Neural cell (in vitro differentiated cells): ENCODE data around the gene NEXN. TPM values are rescaled to one million over a fixed set of nuclear protein-coding genes. Genes with fewer than 3 reads are reported as not detected.

Experiments
- H2AFZ ChIP-seq: fragments of 200-600, 300-800 bp; sonication (generic), shearing (Covaris generic); 2 replicates; pipeline ENCODE4 v1.6.0; 2014; ENCODE audit warnings: low read depth, mild to moderate bottlenecking, antibody characterized with exemption, low read length, moderate library complexity
- H3F3A ChIP-seq: fragments of 200-600 bp; shearing (Covaris generic); 2 replicates; pipeline ENCODE4 v1.6.1; 2016; ENCODE audit warnings: mild to moderate bottlenecking, moderate library complexity, mixed read lengths, antibody characterized with exemption, low read length; ENCODE audit not compliant: insufficient read depth, poor library complexity, severe bottlenecking
- H3K27ac ChIP-seq: fragments of 200-600, 300-800 bp; sonication (generic), shearing (Covaris generic); 2 replicates; pipeline ENCODE4 v1.5.1; 2014; ENCODE audit warnings: mild to moderate bottlenecking, low read length, moderate library complexity
- H3K27me3 ChIP-seq: fragments of 300-800, 200-600 bp; sonication (generic), shearing (Covaris generic); 2 replicates; pipeline ENCODE4 v1.6.0; 2014; ENCODE audit warnings: mild to moderate bottlenecking, low read depth, low read length, moderate library complexity; ENCODE audit not compliant: insufficient read depth
- H3K36me3 ChIP-seq: fragments of 300-800, 200-600 bp; sonication (generic), shearing (Covaris generic); 2 replicates; pipeline ENCODE4 v1.5.1; 2014; ENCODE audit warnings: mild to moderate bottlenecking, antibody characterized with exemption, low read length, moderate library complexity; ENCODE audit not compliant: insufficient read depth
- H3K4me2 ChIP-seq: fragments of 300-800, 200-600 bp; sonication (generic), shearing (Covaris generic); 2 replicates; pipeline ENCODE4 v1.6.0; 2014; ENCODE audit warnings: mild to moderate bottlenecking, low read length
- H3K4me3 ChIP-seq: fragments of 300-800, 200-600 bp; sonication (generic), shearing (Covaris generic); 2 replicates; pipeline ENCODE4 v1.5.1; 2014; ENCODE audit warnings: mild to moderate bottlenecking, low read length, moderate library complexity
- H3K79me2 ChIP-seq: fragments of 200-600 bp; shearing (Covaris generic); replicated peaks from 2 replicates; pipeline ENCODE4 v1.6.0; 2014; ENCODE audit warnings: mild to moderate bottlenecking, low read length, moderate library complexity; ENCODE audit not compliant: insufficient read depth
- H3K9ac ChIP-seq: fragments of 300-800, 200-600 bp; sonication (generic), shearing (Covaris generic); 2 replicates; pipeline ENCODE4 v1.6.1; 2016; ENCODE audit warnings: mild to moderate bottlenecking, low read length, mixed read lengths
- H3K9me2 ChIP-seq: fragments of 200-600 bp; shearing (Covaris generic); 2 replicates; pipeline ENCODE4 v1.6.1; 2016; ENCODE audit warnings: mild to moderate bottlenecking, low read length, mixed read lengths; ENCODE audit not compliant: insufficient read depth
- H3K9me3 ChIP-seq: fragments of 200-600, 300-800 bp; sonication (generic), shearing (Covaris generic); 2 replicates; pipeline ENCODE4 v1.6.1; 2016; ENCODE audit warnings: mild to moderate bottlenecking, mixed run types, low read length, moderate library complexity, mixed read lengths
- H4K20me1 ChIP-seq: fragments of 200-600 bp; shearing (Covaris generic); 2 replicates; pipeline ENCODE4 v1.6.1; 2016; ENCODE audit warnings: mild to moderate bottlenecking, mixed run types; ENCODE audit not compliant: insufficient read depth
- EP300 ChIP-seq: fragments of 450-650 bp; conservative IDR thresholded peaks from 2 replicates; pipeline ENCODE4 v1.6.1; 2014; ENCODE audit warnings: antibody characterized with exemption, mild to moderate bottlenecking, moderate library complexity; ENCODE audit not compliant: poor library complexity, severe bottlenecking
- EZH2 ChIP-seq: fragments of 200-600, 300-800 bp; shearing (Covaris generic), sonication (generic); IDR thresholded peaks from 2 replicates; pipeline ENCODE4 v1.6.1; 2014; ENCODE audit warnings: antibody characterized with exemption, low read length, borderline replicate concordance, mild to moderate bottlenecking; ENCODE audit not compliant: insufficient read depth, poor library complexity, severe bottlenecking
- MXI1 ChIP-seq: fragments of 450-650 bp; conservative IDR thresholded peaks from 2 replicates; pipeline ENCODE4 v1.6.1; 2014; ENCODE audit warnings: antibody characterized with exemption, mild to moderate bottlenecking; ENCODE audit not compliant: poor library complexity, severe bottlenecking
- POLR2AphosphoS5 ChIP-seq: IDR thresholded peaks from 2 replicates; pipeline ENCODE4 v1.6.1; 2012
- RAD21 ChIP-seq: fragments of 450-650 bp; conservative IDR thresholded peaks from 2 replicates; pipeline ENCODE4 v1.6.1; 2014; ENCODE audit warnings: antibody characterized with exemption, mild to moderate bottlenecking, moderate library complexity
- SMC3 ChIP-seq: fragments of 450-650 bp; conservative IDR thresholded peaks from 2 replicates; pipeline ENCODE4 v1.6.1; 2014; ENCODE audit warnings: antibody characterized with exemption, mild to moderate bottlenecking, moderate library complexity; ENCODE audit not compliant: poor library complexity
- TAF1 ChIP-seq: IDR thresholded peaks from 2 replicates; pipeline ENCODE4 v1.6.1; 2012; ENCODE audit warnings: low read depth
- polyA plus RNA-seq: library from polyadenylated mRNA; depleted of rRNA; stranded (reverse); fragments of >200 nt; gene quantifications from 2 replicates; pipeline ENCODE4 v1.2.3, GENCODE V29; 2014
- TF ChIP-seq, protein P1 (sequence below): IDR thresholded peaks from 2 replicates; pipeline ENCODE4 v1.6.1; 2012; ENCODE audit warnings: borderline replicate concordance
- TF ChIP-seq, protein P2 (sequence below): fragments of 450-650 bp; IDR thresholded peaks from 2 replicates; pipeline ENCODE4 v1.5.1; 2014; ENCODE audit warnings: antibody characterized with exemption, mild to moderate bottlenecking, moderate library complexity; ENCODE audit not compliant: poor library complexity, severe bottlenecking

The NEXN gene
- polyA plus RNA-seq, 1 donor from 2014 or later: 0.43 TPM

DNA sequence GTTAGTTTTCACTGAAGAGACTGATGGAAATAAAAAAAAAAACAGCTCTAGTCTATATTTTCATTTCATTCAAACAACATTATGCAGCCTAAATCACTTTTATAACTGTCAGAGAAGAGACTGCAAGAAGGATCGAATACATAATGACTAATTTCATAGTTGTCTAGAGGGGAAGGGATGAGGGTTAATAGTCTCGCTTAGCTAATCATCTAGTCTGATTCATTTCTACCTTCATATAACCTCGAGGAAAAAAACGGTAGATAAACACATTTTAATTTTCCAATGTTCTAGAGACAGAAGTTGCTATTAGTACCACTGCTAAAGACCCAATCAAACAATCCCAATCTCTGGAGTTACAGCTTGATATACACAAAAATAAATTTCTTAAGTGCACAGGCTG, 87.0 kb downstream of the NEXN start:
- Histone ChIP-seq H3K27me3 (no peaks in the 10 kb centered on the region), H3K4me2 (peak overlapping the region; percentile 27), H2AFZ (no peak overlapping the region), H3F3A (peaks cover 5% of the 10 kb centered on the region), H3K36me3 (peaks cover 3% of the 10 kb centered on the region), H3K79me2 (peaks cover 85% of the 10 kb centered on the region), H3K9me3 (no peaks in the 10 kb centered on the region), H3K9me2 (no peaks in the 10 kb centered on the region), H3K9ac (no peak overlapping the region), H3K4me3 (peak overlapping the region; percentile 90), H3K27ac (no peak overlapping the region), H4K20me1 (peaks cover 31% of the 10 kb centered on the region)
- TF ChIP-seq EP300 (no peak), POLR2AphosphoS5 (no peak), MXI1 (no peak), RAD21 (no peak), SMC3 (no peak), TAF1 (no peak), EZH2 (no peak)
- TF ChIP-seq, protein P1, sequence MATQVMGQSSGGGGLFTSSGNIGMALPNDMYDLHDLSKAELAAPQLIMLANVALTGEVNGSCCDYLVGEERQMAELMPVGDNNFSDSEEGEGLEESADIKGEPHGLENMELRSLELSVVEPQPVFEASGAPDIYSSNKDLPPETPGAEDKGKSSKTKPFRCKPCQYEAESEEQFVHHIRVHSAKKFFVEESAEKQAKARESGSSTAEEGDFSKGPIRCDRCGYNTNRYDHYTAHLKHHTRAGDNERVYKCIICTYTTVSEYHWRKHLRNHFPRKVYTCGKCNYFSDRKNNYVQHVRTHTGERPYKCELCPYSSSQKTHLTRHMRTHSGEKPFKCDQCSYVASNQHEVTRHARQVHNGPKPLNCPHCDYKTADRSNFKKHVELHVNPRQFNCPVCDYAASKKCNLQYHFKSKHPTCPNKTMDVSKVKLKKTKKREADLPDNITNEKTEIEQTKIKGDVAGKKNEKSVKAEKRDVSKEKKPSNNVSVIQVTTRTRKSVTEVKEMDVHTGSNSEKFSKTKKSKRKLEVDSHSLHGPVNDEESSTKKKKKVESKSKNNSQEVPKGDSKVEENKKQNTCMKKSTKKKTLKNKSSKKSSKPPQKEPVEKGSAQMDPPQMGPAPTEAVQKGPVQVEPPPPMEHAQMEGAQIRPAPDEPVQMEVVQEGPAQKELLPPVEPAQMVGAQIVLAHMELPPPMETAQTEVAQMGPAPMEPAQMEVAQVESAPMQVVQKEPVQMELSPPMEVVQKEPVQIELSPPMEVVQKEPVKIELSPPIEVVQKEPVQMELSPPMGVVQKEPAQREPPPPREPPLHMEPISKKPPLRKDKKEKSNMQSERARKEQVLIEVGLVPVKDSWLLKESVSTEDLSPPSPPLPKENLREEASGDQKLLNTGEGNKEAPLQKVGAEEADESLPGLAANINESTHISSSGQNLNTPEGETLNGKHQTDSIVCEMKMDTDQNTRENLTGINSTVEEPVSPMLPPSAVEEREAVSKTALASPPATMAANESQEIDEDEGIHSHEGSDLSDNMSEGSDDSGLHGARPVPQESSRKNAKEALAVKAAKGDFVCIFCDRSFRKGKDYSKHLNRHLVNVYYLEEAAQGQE: no peak
- TF ChIP-seq, protein P2, sequence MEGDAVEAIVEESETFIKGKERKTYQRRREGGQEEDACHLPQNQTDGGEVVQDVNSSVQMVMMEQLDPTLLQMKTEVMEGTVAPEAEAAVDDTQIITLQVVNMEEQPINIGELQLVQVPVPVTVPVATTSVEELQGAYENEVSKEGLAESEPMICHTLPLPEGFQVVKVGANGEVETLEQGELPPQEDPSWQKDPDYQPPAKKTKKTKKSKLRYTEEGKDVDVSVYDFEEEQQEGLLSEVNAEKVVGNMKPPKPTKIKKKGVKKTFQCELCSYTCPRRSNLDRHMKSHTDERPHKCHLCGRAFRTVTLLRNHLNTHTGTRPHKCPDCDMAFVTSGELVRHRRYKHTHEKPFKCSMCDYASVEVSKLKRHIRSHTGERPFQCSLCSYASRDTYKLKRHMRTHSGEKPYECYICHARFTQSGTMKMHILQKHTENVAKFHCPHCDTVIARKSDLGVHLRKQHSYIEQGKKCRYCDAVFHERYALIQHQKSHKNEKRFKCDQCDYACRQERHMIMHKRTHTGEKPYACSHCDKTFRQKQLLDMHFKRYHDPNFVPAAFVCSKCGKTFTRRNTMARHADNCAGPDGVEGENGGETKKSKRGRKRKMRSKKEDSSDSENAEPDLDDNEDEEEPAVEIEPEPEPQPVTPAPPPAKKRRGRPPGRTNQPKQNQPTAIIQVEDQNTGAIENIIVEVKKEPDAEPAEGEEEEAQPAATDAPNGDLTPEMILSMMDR: no peak

DNA sequence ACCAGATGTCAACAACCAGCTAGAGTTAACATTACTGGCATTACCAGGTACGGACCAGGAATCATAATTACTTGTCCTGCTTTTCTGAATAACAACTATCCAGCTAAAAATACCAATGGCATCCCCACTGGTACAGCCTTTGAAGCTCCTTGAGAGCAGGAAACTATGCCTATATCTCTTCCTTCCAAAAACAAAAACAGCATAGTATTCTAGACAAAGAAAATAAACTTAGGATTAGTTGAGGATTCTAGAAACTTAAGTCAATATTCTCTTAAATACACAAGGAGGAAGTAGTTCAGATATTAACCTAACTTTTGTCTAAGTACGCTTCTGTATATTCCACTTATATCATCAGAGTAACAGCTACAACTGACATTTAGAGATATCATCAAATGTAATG, 87.5 kb downstream of the NEXN start:
- H3K9me3 ChIP-seq: no peaks in the 10 kb centered on the region
- H3K4me2 ChIP-seq: peak overlapping the region; percentile 46
- H3K79me2 ChIP-seq: peaks cover 85% of the 10 kb centered on the region
- H3F3A ChIP-seq: peaks cover 5% of the 10 kb centered on the region
- H3K9ac ChIP-seq: no peak overlapping the region
- H3K9me2 ChIP-seq: no peaks in the 10 kb centered on the region
- no peaks in the 10 kb centered on the region for H3K27me3 ChIP-seq
- H3K36me3 ChIP-seq: peaks cover 3% of the 10 kb centered on the region
- no peak overlapping the region for H2AFZ ChIP-seq
- H3K4me3 ChIP-seq: peak overlapping the region; percentile 90
- no peak overlapping the region for H3K27ac ChIP-seq
- no peak for TF ChIP-seq EP300
- TF ChIP-seq RAD21: no peak
- TF ChIP-seq, protein P2: no peak
- no peak for TF ChIP-seq MXI1
- TF ChIP-seq POLR2AphosphoS5: no peak
- TF ChIP-seq, protein P1: no peak
- TF ChIP-seq SMC3: no peak
- TF ChIP-seq EZH2: no peak
- TF ChIP-seq TAF1: no peak
- peaks cover 31% of the 10 kb centered on the region for H4K20me1 ChIP-seq
